WTC11 (cell line): ENCODE results near the gene F2RL3. TPM values are rescaled to one million over a fixed set of nuclear protein-coding genes. Genes with fewer than 3 reads are reported as not detected.

Experiments
- ATAC-seq: fragments of 200-7000 bp; cut with Tn5 transposase; 2 replicates; pipeline ENCODE4 v1.10.0; 2021; ENCODE audit warnings: mild to moderate bottlenecking, moderate library complexity
- CTCF ChIA-PET: fragments of 300-600 bp; sonication (Branson Sonifier 250); formaldehyde crosslinking; loops from one replicate; lab custom pipeline; 2021; ENCODE audit warnings: antibody characterized with exemption; lab: Charles Lee
- POLR2A ChIA-PET: fragments of 350-600 bp; sonication (Branson Sonifier 250); formaldehyde crosslinking; loops from one replicate; lab custom pipeline; 2021; ENCODE audit warnings: antibody characterized with exemption; lab: Charles Lee
- DNase-seq: peaks from one replicate; pipeline ENCODE4 v3.0.0; 2021; ENCODE audit warnings: low spot score
- H3K27ac Mint-ChIP-seq: 2 replicates; pipeline ENCODE4 v1.8.0; 2021; ENCODE audit warnings: mixed read lengths
- H3K27me3 Mint-ChIP-seq: 2 replicates; pipeline ENCODE4 v1.8.0; 2021; ENCODE audit warnings: low read depth, mild to moderate bottlenecking, moderate library complexity, mixed read lengths
- H3K36me3 Mint-ChIP-seq: 2 replicates; pipeline ENCODE4 v1.8.0; 2021; ENCODE audit warnings: mixed read lengths
- H3K4me1 Mint-ChIP-seq: 2 replicates; pipeline ENCODE4 v1.8.0; 2022; ENCODE audit warnings: mixed read lengths
- H3K4me3 Mint-ChIP-seq: 2 replicates; pipeline ENCODE4 v1.8.0; 2021; ENCODE audit warnings: mild to moderate bottlenecking, moderate library complexity, mixed read lengths
- H3K9me3 Mint-ChIP-seq: 2 replicates; pipeline ENCODE4 v1.8.0; 2021; ENCODE audit warnings: mixed read lengths
- ATF2 ChIP-seq: sonication (generic); formaldehyde crosslinking; IDR thresholded peaks from 2 replicates; pipeline ENCODE4 v1.8.1; 2022; ENCODE audit warnings: low read depth, missing genetic modification reagents, borderline replicate concordance
- ATF3 ChIP-seq: sonication (generic); formaldehyde crosslinking; conservative IDR thresholded peaks from 2 replicates; pipeline ENCODE4 v1.8.1; 2022; ENCODE audit warnings: mild to moderate bottlenecking, missing genetic modification reagents
- EMX1 ChIP-seq: fragments of 250-450 bp; sonication (Bioruptor Pico); IDR thresholded peaks from 2 replicates; pipeline ENCODE4 v1.8.0; 2021; ENCODE audit warnings: mild to moderate bottlenecking
- FOXK1 ChIP-seq: sonication (generic); formaldehyde crosslinking; IDR thresholded peaks from 2 replicates; pipeline ENCODE4 v1.8.0; 2022; ENCODE audit warnings: mild to moderate bottlenecking, moderate library complexity, missing genetic modification reagents
- FOXP4 ChIP-seq: sonication (generic); formaldehyde crosslinking; IDR thresholded peaks from 2 replicates; pipeline ENCODE4 v1.8.0; 2022; ENCODE audit warnings: mild to moderate bottlenecking, missing genetic modification reagents
- GTF2I ChIP-seq: fragments of 250-450 bp; sonication (Bioruptor Pico); conservative IDR thresholded peaks from 2 replicates; pipeline ENCODE4 v1.4.0; 2021; ENCODE audit warnings: mild to moderate bottlenecking
- HMGA2 ChIP-seq: fragments of 250-450 bp; sonication (Bioruptor Pico); IDR thresholded peaks from 2 replicates; pipeline ENCODE4 v1.4.0; 2021; ENCODE audit warnings: mild to moderate bottlenecking, moderate library complexity
- HMGXB4 ChIP-seq: sonication (generic); formaldehyde crosslinking; IDR thresholded peaks from 2 replicates; pipeline ENCODE4 v1.8.1; 2023; ENCODE audit warnings: mild to moderate bottlenecking, moderate library complexity, missing genetic modification reagents
- JAZF1 ChIP-seq: fragments of 250-450 bp; sonication (Bioruptor Pico); IDR thresholded peaks from 2 replicates; pipeline ENCODE4 v1.9.0; 2021; ENCODE audit warnings: moderate library complexity, mild to moderate bottlenecking, inconsistent platforms
- KAT7 ChIP-seq: sonication (generic); formaldehyde crosslinking; IDR thresholded peaks from 2 replicates; pipeline ENCODE4 v1.8.1; 2023; ENCODE audit warnings: missing genetic modification reagents, mild to moderate bottlenecking, borderline replicate concordance
- MAX ChIP-seq: sonication (generic); formaldehyde crosslinking; IDR thresholded peaks from 2 replicates; pipeline ENCODE4 v1.8.0; 2022; ENCODE audit warnings: mild to moderate bottlenecking, missing genetic modification reagents
- MYBL2 ChIP-seq: sonication (generic); formaldehyde crosslinking; IDR thresholded peaks from 2 replicates; pipeline ENCODE4 v1.8.1; 2023; ENCODE audit warnings: mild to moderate bottlenecking, moderate library complexity, missing genetic modification reagents
- NR2C2 ChIP-seq: sonication (generic); formaldehyde crosslinking; IDR thresholded peaks from 2 replicates; pipeline ENCODE4 v1.8.0; 2022; ENCODE audit warnings: mild to moderate bottlenecking, missing genetic modification reagents
- RORB ChIP-seq: fragments of 250-450 bp; sonication (Bioruptor Pico); IDR thresholded peaks from 2 replicates; pipeline ENCODE4 v1.9.0; 2021; ENCODE audit warnings: mild to moderate bottlenecking
- SMAD4 ChIP-seq: sonication (generic); formaldehyde crosslinking; IDR thresholded peaks from 2 replicates; pipeline ENCODE4 v1.8.0; 2022; ENCODE audit warnings: mild to moderate bottlenecking, missing genetic modification reagents
- TCF7 ChIP-seq: sonication (generic); formaldehyde crosslinking; IDR thresholded peaks from 2 replicates; pipeline ENCODE4 v1.8.0; 2022; ENCODE audit warnings: mild to moderate bottlenecking, low read depth, missing genetic modification reagents, moderate library complexity
- ZNF121 ChIP-seq: sonication (generic); formaldehyde crosslinking; IDR thresholded peaks from 2 replicates; pipeline ENCODE4 v1.8.0; 2023; ENCODE audit warnings: missing genetic modification reagents
- ZNF263 ChIP-seq: sonication (generic); formaldehyde crosslinking; IDR thresholded peaks from 2 replicates; pipeline ENCODE4 v1.8.1; 2022; ENCODE audit warnings: low read depth, mild to moderate bottlenecking, moderate library complexity, missing genetic modification reagents
- ZNF281 ChIP-seq: sonication (generic); formaldehyde crosslinking; IDR thresholded peaks from 2 replicates; pipeline ENCODE4 v1.8.0; 2023; ENCODE audit warnings: mild to moderate bottlenecking, missing genetic modification reagents
- ZNF416 ChIP-seq: fragments of 250-450 bp; sonication (Bioruptor Pico); IDR thresholded peaks from 2 replicates; pipeline ENCODE4 v1.9.0; 2021; ENCODE audit warnings: mild to moderate bottlenecking, inconsistent platforms
- total RNA-seq: library from RNA; stranded (reverse); gene quantifications from 3 replicates; pipeline ENCODE4 v1.2.3, GENCODE V29; 2021

Gene F2RL3
- total RNA-seq, 1 experiment from 2014 or later: 0.11 TPM

GRCh38 chr19:16897029-16897855 lies 8.4 kb downstream of the F2RL3 start (continued):
- TF ChIP-seq MYBL2 (CRISPR knock-in tag): 0 out of 2 replicates have a peak, but pooled peaks have one; percentile 37

- no peak for ATAC-seq
- H3K9me3 Mint-ChIP-seq: no peaks in the 10 kb centered on the region
Observed at GRCh38 chr19:16897856-16898161, 9.0 kb downstream of the F2RL3 start.

GRCh38 chr19:16898361-16899015 lies 9.7 kb downstream of the F2RL3 start:
- Mint-ChIP-seq H3K4me3 (peak overlapping the region; percentile 62), H3K36me3 (no peaks in the 10 kb centered on the region), H3K27me3 (peaks cover 31% of the 10 kb centered on the region), H3K9me3 (no peaks in the 10 kb centered on the region), H3K27ac (no peak overlapping the region), H3K4me1 (peaks cover 4% of the 10 kb centered on the region; the same call in 1 of the 2 replicates)
- POLR2A ChIA-PET: no interaction called here
- CTCF ChIA-PET: interaction anchor here (0.9 to 1.8 kb wide), 3 partner anchors 11 to 184 kb away, joined by 3 to 8 read pairs (median 6); no protein-coding TSS in a partner anchor
- TF ChIP-seq EMX1 (no peak), ZNF263 (no peak), HMGXB4 (no peak), TCF7 (CRISPR knock-in tag) (no peak), HMGA2 (CRISPR knock-in tag) (no peak), ATF2 (CRISPR knock-in tag) (no peak), ZNF416 (no peak), ZNF121 (CRISPR knock-in tag) (no peak), ZNF281 (no peak), FOXP4 (CRISPR knock-in tag) (no peak), RORB (CRISPR knock-in tag) (no peak), MAX (CRISPR knock-in tag) (no peak), NR2C2 (CRISPR knock-in tag) (no peak), GTF2I (CRISPR knock-in tag) (no peak), JAZF1 (no peak)
- DNase-seq: no peak
- ATAC-seq: no peak

More at GRCh38 chr19:16897856-16898161, 9.0 kb downstream of the F2RL3 start:
- H3K4me3 Mint-ChIP-seq: peak overlapping the region; percentile 62
- no peak for DNase-seq
- POLR2A ChIA-PET: no interaction called here
- no peaks in the 10 kb centered on the region for H3K36me3 Mint-ChIP-seq
- no peak overlapping the region for H3K27ac Mint-ChIP-seq
- peaks cover 31% of the 10 kb centered on the region for H3K27me3 Mint-ChIP-seq
- 0 out of 2 replicates have a peak, but pooled peaks have one; percentile 13 for TF ChIP-seq ATF3 (CRISPR knock-in tag)
- TF ChIP-seq FOXK1 (CRISPR knock-in tag): peak; percentile 2; the same call in 1 of the 2 replicates
- TF ChIP-seq KAT7 (CRISPR knock-in tag): no peak
- no peak for TF ChIP-seq SMAD4 (CRISPR knock-in tag)
- CTCF ChIA-PET: interaction anchor here (0.7 to 1.5 kb wide), 3 partner anchors 10 to 183 kb away, joined by 3 to 6 read pairs (median 3); no protein-coding TSS in a partner anchor
- H3K4me1 Mint-ChIP-seq: peaks cover 4% of the 10 kb centered on the region; the same call in 1 of the 2 replicates
